G401 (cell line): ENCODE data around the gene ZNF814. TPM values are rescaled to one million over a fixed set of nuclear protein-coding genes. Genes with fewer than 3 reads are reported as not detected.
A peak's percentile ranks its signal among the peaks of the same experiment; 100 is the strongest.
"Not testable (repeated sequence)": the region's sequence is repeated elsewhere in the genome, so short reads cannot be mapped to it uniquely, and the experiment has no call there.

ENCODE experiments used
- DNase-seq: peaks from one replicate; pipeline ENCODE4 v3.0.0-alpha.2; 2015; ENCODE audit warnings: low spot score
- in situ Hi-C: cut with HindIII; loops from 2 replicates; pipeline ENCODE4 v1.10.0; 2016; ENCODE audit warnings: low sequenced_read_pairs, mixed read lengths
- total RNA-seq: library from RNA; depleted of rRNA; stranded (reverse); fragments of >200 nt; shearing (Covaris generic); gene quantifications from 2 replicates; pipeline ENCODE4 v1.2.3, GENCODE V29; 2014; rRNA removed

The ZNF814 gene
- total RNA-seq, result 1.1 and 2.0 TPM in 2 replicates

DNA sequence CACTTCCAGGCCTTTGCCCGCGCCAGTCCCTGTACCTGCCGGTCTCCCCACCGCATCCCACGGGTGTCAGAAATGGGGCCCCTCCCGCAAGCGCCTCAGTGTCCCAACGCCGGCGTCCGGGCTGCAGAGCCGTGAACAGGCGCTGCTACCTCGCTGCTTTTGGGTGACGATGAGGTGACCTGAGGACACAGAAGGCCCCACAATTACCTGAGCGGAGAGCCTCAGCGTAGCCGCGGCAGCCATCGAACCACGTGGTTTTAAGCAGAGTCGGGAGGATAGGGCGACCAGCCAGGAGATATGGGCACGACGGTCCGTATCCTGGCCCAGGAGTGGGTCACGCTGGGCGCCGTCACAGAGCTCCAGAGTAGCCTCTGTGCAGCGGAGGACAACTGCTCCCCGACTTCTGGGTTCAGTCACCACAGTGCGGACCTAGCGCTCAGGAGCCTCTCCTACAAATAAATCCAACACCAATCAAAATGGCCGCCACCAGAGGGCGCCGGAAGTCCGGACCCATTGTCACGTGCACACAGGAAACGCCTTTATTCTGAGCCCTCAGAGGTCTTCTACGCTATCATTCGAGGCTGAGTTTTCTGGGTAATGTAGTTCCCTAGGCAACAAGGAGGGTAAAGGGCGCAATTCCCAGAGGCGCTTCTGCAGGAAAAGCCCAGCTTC is at the start of gene ZNF814:
ZNF814 (minus strand) TSS at position 478 of the 672 bp plus-strand sequence; CDS start at position 243, 235 bp downstream.
- in situ Hi-C loops, result no loop called here
- peak; percentile 96 for DNase-seq

DNA sequence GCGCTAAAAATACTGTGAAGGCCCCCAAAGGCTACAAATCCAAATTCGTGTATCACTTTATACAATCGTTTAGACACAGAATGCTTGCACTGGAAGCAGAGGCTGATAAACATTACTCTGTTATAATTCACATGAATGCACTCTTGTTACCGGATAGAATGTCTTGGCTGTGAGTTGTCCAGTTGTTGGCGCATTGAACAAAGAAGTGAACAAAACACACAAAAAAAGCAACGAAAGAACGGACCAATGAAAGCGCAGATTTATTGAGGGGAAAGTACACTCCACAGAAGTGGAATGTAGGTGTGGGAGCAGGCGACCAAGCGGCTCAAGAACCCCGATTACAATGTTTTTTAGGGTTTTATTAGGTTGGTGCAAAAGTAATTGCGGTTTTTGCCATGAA is 46.9 kb upstream of the ZNF814 start:
- in situ Hi-C loops, result no loop called here
- no peak for DNase-seq

DNA sequence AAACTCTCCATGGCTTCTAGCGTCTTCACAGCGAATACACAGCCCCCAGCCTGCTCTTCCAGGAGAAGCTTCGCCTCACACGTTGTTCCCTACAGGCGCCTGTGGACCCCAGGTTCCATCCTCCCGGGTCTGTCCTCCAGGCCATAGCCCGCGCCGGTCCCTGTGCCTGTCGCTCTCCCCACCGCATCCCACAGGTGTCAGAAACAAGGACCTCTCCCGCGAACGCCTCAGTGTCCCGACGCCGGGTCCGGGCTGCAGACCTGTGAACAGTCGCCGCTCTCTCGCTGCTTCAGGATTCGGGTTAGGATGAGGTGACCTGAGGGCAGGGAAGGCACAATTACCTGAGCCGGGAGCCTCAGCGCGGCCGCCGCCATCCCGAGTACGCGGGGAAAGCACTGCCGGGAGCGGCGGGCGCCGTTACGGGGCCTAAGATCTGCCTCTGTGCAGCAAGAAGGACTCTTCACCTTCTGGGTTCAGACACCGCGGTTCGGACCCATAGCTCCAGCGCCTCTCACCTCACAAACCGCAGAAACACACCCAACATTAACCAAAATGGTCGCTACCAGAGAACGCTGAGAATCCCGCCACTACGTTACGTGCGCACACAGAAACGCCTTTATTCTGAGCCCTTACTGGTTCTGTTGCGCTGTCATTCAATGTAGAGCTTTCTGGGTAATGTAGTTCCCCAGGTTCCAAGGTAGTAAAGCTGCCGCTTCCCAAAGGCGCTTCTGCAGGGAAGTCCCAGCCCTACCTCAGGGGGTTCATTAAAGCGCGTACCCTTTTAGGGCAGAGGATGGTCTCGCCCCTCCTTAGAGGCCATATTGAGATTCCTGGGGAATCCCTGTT is 46.2 kb upstream of the ZNF814 start, which contains the start of gene ZNF418:
ZNF418 (minus strand) TSS at position 583 of the 846 bp plus-strand sequence. CDS start 1,580 bp downstream, outside the sequence.
- in situ Hi-C loops, result no loop called here
- DNase-seq, result peak; percentile 96

DNA sequence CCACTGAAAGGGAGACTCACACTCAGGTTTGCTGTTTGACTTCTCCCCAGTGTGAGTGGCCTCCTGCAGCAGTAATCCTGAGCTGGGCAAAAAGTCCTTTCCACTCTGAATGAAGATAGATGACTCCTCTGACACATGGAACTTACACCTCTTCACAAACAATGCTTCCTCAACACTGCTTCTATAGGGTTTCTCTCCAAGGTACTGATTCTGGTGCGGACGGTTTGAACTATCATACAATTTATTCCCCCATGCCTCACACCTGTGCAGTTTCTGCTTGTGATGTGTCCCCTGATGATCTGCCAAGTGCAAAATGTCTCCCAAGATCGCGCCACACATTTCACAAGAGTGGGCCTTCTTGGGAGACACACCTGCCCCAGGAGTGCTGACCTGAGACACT is 38.8 kb upstream of the ZNF814 start:
- in situ Hi-C loops, result no loop called here

DNA sequence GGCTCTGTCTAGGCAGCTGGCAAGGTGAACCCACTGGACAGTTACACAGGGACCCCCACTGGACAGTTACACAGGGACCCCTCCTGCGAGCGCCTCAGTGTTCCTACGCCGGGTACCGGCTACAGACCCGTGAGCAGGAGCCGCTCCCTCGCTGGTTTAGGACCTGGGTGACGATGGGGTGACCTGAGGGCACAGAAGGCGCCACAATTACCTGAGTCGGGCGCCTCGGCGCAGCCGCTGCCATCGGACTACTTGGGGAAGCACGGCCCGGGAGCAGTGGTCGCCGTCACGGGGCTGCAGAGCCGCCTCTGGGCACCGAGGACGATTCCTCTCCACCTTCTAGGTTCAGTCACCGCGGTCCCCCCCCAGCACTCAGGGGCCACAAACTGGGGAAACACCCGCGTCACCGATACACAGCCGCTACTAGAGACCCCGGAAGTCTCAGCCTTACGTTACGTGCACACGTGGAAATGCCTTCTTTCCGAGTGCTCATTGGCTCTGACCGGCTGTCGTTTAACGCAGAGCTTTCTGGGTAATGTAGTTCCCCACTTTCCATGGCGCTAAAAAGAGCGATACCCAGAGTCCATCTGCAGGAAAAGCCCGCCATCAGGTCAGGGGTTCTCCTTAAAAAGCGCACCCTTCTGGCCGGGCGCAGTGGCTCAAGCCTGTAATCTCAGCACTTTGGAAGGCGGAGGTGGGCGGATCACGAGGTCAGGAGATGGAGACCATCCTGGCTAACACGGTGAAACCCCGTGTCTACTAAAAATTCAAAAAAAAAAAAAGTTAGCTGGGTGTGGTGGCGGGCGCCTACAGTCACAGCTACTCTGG is 27.5 kb upstream of the ZNF814 start, which contains the start of gene ZNF417:
ZNF417 (minus strand) TSS at position 425 of the 828 bp plus-strand sequence; CDS start at position 244, 181 bp downstream.
- in situ Hi-C loops, result not testable (repeated sequence)
- peak; percentile 98 for DNase-seq

More for the DNA sequence above, 38.8 kb upstream of the ZNF814 start:
- no peak for DNase-seq

DNA sequence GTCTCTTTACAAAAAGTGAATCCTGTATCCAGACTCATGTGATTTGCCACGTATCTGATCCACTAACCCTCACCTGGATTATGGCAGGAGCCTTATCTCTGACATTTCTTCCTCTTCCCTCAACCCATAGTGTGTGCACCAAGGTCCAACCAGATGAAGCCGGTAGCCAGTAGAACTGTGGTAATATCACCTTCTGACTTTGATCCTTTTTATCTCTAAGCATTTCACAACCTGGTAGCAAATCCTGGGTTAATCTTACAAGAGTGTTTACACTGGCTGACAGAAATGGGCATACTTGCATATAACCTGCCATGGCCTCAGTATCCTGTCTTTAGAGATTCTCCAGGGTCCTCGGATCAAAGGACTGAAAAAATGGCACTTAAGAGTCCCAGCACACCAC is 25.7 kb upstream of the ZNF814 start:
- in situ Hi-C loops, result no loop called here
- no peak for DNase-seq

DNA sequence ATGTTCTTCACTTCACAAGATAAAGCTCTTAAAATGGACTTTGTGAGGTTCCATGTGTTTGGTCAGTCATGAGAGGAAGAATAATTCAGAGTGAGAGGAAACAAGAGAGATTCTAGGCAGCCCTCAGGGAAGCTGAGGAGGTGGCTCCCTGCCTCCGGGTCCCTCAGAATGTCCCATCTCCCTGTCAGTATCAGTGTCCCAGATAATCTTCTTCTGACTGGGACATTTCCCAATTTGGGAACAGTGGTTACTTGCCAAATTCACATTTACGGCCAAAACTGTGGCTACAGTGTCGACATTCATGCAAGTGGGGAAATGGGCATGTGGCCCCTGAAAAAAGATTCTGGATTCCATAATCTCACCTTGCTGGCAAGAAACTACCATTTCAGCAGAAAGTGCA is 18.6 kb upstream of the ZNF814 start:
- in situ Hi-C loops, result no loop called here
- no peak for DNase-seq

DNA sequence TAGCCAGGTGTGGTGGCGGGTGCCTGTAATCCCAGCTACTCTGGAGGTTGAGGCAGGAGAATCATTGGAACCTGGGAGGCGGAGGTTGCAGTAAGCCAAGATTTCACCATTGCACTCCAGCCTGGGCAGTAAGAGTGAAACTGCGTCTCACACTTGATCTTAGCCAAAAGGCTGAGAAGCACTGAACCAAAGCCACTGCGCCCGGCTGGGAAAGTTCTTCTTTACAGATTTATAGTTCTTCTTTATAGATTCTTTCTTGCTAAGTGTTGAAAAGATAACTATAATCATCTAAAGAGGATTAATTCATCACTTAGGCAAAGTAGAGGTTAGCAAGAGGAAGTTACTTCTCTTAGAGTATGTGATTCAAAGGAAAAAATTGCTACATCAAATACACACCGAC is 16.4 kb upstream of the ZNF814 start:
- in situ Hi-C loops, result no loop called here
- no peak for DNase-seq

DNA sequence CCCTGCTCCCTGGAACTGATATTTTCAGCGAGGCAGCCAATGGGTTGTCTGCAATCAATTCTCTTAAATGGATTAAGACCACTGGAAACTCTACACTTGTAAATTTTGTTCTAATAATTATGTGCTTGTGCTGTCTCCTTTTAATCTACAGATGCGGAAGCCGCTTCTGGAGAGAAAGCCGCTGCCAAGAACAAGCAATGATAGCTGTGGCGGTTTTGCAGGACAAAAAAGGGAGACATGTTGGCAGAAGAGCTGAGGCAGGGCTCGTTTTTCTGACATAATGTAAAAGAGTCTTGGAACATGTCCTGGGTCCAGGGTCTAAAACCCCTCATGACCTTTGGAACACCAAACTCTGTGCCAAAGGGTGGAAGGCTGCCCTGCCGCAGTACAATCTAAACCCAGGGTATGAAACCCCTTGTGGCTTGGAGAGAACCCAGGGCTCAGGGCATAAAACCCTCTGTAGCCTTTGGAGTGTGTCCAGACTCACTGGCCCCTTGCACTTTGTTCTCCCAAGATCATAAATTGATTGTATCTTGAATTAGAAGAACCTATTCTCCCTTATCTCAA is 14.9 kb upstream of the ZNF814 start:
- in situ Hi-C loops, result no loop called here
- DNase-seq, result no peak

DNA sequence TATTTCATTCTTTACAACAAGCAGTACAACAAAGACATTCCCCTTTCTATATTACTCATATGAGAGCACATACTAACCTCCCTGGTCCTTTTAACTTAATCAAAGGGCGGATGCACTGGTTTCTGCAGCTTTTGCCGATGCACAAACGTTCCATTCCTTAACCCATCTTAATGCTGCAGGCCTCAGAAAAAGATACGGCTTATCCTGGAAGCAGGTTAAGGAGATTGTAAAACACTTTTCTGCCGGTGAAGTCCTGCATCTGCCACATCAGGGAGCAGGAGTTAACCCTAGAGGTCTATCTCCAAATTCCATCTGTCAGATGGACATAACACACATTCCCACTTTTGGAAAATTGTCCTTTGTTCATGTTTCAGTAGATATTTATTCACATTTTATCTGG is 11.5 kb upstream of the ZNF814 start:
- DNase-seq, result no peak
- in situ Hi-C loops, result no loop called here

DNA sequence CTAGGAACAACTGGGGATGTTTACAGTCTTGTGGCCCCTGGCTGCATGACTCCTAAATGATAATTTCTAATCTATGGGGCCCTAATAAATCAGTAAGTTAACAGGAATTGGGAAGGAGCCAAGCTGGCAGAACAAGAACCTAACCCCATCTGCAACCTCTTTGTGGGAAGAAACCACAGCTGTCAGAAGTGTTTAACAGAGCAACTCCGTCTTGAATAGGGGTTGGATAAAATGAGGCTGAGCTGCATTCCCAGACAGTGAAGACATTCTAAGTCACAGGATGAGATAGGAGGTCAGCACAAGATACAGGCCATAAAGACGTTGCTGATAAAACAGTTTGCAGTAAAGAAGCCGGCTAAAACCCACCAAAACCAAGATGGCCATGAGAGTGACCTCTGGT is 1.9 kb upstream of the ZNF814 start:
- in situ Hi-C loops, DNase-seq: not testable (repeated sequence)

DNA sequence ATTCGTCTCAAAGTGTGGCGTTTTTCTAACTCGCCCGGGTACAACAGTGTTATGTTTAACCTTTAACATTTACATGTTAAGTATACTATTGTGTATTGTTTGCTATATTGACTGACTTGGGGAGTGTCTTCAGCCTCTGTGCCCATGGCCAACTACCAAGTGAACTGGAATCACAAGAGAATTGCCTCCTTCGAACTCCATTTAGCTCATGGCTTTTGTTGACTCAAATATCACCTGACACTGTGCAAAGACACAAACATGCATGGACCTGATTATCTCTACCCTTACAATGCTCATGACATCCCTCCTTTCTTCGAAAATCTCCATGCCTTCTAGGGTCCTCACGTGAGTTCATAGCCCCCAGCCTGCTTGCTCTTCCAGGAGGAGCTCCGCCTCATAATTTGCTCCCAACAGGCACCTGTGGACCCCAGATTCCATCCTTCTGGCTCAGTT is 704 bp downstream of the ZNF814 start:
- in situ Hi-C loops, result no loop called here
- DNase-seq, result peak; percentile 14

DNA sequence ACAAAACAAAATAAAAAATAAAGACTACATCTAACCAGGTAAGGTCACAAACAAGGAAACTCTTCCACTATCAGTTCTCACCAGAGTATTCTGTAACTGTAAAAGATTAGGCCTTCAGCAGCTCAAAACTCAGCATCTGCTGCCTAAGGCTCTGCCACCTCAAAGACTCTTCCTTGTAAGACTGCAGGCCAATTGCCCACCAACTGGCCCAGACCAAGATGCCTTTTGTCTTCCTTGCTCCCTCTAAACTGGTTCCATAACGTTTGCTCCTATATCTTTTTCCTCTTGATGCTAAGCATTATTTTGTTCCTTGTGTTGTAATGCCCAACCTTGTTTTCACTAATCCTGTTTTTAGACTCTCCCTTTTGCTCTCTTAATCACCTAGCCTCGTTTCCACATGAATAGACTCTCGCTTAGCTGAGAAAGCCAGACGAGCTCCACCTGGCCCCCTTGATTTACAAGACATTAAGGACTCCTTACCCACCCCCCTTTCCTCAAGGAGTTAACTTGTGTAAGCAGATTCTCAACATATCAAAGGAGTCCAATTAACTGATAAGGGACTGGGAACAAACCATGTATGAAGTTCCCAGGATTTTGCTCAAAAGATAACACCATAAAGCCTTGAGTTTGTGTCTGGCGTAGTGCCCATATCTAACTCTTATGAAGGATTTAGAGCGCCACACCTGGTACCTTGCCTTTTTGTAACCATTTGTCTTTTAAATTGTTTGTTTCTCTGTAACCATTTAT is 1.5 kb downstream of the ZNF814 start:
- in situ Hi-C loops, result no loop called here
- peak; percentile 15 for DNase-seq

DNA sequence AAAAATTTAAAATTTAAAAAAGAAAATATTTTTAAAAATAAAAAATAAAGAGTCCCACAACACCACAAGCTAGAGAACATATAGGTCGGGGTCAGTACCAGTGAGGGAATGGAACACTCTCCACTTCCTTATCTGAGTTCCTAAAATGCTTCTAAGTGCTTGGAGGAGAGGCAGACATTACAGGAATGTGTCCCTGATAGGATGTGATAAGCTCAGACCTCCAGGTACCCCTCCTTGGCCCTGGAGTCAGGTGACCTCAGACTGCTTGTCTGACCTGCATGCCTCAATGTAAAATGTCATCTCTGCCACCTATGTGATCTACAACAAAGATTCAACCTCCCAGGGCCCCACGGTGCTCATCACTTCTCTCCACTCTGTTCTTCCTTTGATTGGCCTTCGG is 2.8 kb downstream of the ZNF814 start:
- in situ Hi-C loops, result no loop called here
- DNase-seq, result no peak

DNA sequence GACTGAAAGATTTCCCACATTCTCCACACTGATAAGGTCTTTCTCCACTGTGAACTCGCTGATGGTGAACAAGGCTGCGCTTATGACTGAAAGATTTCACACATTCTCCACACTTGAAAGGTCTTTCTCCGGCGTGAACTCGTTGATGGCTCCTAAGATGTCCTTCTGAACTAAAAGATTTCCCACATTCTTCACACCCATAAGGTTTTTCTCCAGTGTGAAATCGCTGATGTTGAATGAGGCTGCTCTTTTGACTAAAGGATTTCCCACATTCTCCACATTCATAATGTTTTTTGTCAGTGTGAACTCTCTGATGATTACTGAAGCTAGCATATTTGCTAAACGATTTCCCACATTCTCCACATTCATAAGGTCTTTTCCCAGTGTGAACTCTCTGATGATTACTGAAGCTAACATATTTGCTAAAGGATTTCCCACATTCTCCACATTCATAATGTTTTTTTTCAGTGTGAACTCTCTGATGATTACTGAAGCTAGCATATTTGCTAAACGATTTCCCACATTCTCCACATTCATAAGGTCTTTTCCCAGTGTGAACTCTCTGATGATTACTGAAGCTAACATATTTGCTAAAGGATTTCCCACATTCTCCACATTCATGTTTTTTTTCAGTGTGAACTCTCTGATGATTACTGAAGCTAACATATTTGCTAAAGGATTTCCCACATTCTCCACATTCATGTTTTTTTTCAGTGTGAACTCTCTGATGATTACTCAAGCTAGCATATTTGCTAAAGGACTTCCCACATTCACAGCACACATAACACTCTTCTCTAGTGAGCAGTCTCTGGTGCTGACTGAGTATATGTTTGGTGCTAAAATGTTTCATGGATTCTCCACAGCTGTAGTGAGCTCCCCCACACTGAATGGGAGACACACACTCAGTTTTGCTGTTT is 14.7 kb downstream of the ZNF814 start:
- DNase-seq, in situ Hi-C loops: not testable (repeated sequence)

DNA sequence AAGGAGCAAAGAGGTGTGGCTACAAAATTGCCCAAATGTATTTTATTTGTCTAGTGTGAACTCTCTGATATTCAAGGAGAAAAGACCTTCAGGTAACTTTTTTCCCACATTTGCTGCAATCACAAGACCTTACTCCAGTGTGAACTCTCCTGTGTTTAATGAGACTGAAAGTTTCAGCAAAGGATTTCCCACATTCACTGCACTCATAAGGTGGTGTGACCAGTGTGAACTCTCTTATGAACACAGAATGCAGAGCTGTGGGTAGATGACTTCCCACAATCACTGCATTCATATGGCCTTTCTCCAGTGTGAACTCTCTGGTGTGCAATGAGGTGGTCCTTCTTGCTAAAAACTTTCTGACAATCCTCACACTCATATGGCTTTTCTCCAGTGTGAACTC is 16.4 kb downstream of the ZNF814 start:
- in situ Hi-C loops, result no loop called here
- DNase-seq, result no peak

DNA sequence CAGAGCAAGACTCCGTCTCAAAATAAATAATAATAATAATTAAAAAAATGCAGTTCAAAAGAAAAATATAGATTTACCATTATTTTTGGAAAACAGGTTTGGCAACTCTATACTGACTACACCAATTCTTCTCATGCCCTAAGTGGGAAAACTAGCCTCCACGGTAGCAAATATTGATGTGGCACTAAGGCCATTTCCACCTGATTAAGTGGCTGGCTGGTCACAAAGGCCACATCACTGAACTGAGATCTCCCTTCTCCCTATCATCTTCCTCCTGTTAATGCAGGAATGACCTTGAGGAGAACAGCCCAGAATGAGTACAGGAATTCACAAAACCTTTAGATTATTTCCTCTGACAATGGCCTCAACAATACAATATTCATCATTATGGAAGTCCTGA is 18.6 kb downstream of the ZNF814 start:
- no peak for DNase-seq
- in situ Hi-C loops, result no loop called here
